Caco-2 (cell line): ENCODE measurements around the gene ISM1. TPM values are rescaled to one million over a fixed set of nuclear protein-coding genes. Genes with fewer than 3 reads are reported as not detected.

Experiments
- BruUV-seq: library from RNA; stranded (reverse); fragments of 400-500 nt; replicated peaks from 2 replicates; lab custom pipeline; 2021; lab: Mats Ljungman, UMichigan
- CTCF ChIA-PET: fragments of 300-600 bp; sonication (Branson Sonifier 250); formaldehyde crosslinking; loops from one replicate; lab custom pipeline; 2022; ENCODE audit warnings: antibody characterized with exemption; lab: Charles Lee
- POLR2A ChIA-PET: fragments of 300-600 bp; sonication (Branson Sonifier 250); formaldehyde crosslinking; loops from one replicate; lab custom pipeline; 2022; ENCODE audit warnings: antibody characterized with exemption; lab: Charles Lee
- DNase-seq, 2 experiments: peaks; one replicate each; pipeline versions ENCODE4 v3.0.0 to v3.0.0-alpha.2; 2020 to 2022
- H3K27me3 ChIP-seq: replicated peaks from 2 replicates; pipeline ENCODE4 v1.6.0; 2011; ENCODE audit warnings: low read length; ENCODE audit not compliant: control insufficient read depth, insufficient read depth
- H3K36me3 ChIP-seq: 2 replicates; pipeline ENCODE4 v1.5.1; 2011; ENCODE audit warnings: low read length; ENCODE audit not compliant: control insufficient read depth, insufficient read depth
- H3K4me1 ChIP-seq: fragments of 250-450 bp; sonication (Bioruptor Pico); 2 replicates; pipeline ENCODE4 v1.5.1; 2020; ENCODE audit warnings: mild to moderate bottlenecking
- H3K4me3 ChIP-seq: 2 replicates; pipeline ENCODE4 v1.5.1; 2011; ENCODE audit warnings: low read depth, mild to moderate bottlenecking, control low read depth, low read length
- H3K9me3 ChIP-seq: fragments of 250-450 bp; sonication (Bioruptor Pico); 2 replicates; pipeline ENCODE4 v1.5.1; 2020; ENCODE audit warnings: mild to moderate bottlenecking, moderate library complexity
- H3K27ac Mint-ChIP-seq: one replicate; pipeline ENCODE4 v1.8.0; 2022; ENCODE audit warnings: mixed read lengths; ENCODE audit not compliant: unreplicated experiment
- H3K27me3 Mint-ChIP-seq: one replicate; pipeline ENCODE4 v1.8.0; 2022; ENCODE audit warnings: mixed read lengths; ENCODE audit not compliant: insufficient read depth, unreplicated experiment
- H3K36me3 Mint-ChIP-seq: one replicate; pipeline ENCODE4 v1.8.0; 2022; ENCODE audit warnings: mild to moderate bottlenecking, mixed read lengths; ENCODE audit not compliant: insufficient read depth, unreplicated experiment
- H3K4me1 Mint-ChIP-seq: one replicate; pipeline ENCODE4 v1.8.0; 2022; ENCODE audit warnings: low read depth, mixed read lengths; ENCODE audit not compliant: unreplicated experiment
- H3K4me3 Mint-ChIP-seq: one replicate; pipeline ENCODE4 v1.8.0; 2022; ENCODE audit warnings: mild to moderate bottlenecking, moderate library complexity, mixed read lengths; ENCODE audit not compliant: unreplicated experiment
- H3K9me3 Mint-ChIP-seq: one replicate; pipeline ENCODE4 v1.8.0; 2022; ENCODE audit warnings: mixed read lengths; ENCODE audit not compliant: unreplicated experiment
- intact Hi-C: fragments of 100-400 bp; cut with micrococcal nuclease; formaldehyde crosslinking; loops from one replicate; pipeline ENCODE4 v1.10.0; 2022; ENCODE audit not compliant: unreplicated experiment
- total RNA-seq: library from RNA; stranded (reverse); gene quantifications from 2 replicates; pipeline ENCODE4 v1.2.3, GENCODE V29; 2022
- TF ChIP-seq, protein P1 (sequence below), 2 experiments: fragments of 200-600 bp in 1 of 2; IDR thresholded peaks; 1 replicate in 1 of 2; 2 replicates in 1 of 2; pipeline versions ENCODE4 v1.5.1 to v1.8.0; 2011 to 2022; ENCODE audit warnings: antibody characterized with exemption in 1 of 2, control low read depth in 1 of 2, inconsistent platforms in 1 of 2, low read depth in 1 of 2, low read length in 1 of 2, mild to moderate bottlenecking in 1 of 2, moderate library complexity in 1 of 2; ENCODE audit not compliant: insufficient read depth in 1 of 2, severe bottlenecking in 1 of 2, unreplicated experiment in 1 of 2

Gene ISM1
- total RNA-seq, 1 experiment from 2014 or later, result 1.8 TPM

DNA sequence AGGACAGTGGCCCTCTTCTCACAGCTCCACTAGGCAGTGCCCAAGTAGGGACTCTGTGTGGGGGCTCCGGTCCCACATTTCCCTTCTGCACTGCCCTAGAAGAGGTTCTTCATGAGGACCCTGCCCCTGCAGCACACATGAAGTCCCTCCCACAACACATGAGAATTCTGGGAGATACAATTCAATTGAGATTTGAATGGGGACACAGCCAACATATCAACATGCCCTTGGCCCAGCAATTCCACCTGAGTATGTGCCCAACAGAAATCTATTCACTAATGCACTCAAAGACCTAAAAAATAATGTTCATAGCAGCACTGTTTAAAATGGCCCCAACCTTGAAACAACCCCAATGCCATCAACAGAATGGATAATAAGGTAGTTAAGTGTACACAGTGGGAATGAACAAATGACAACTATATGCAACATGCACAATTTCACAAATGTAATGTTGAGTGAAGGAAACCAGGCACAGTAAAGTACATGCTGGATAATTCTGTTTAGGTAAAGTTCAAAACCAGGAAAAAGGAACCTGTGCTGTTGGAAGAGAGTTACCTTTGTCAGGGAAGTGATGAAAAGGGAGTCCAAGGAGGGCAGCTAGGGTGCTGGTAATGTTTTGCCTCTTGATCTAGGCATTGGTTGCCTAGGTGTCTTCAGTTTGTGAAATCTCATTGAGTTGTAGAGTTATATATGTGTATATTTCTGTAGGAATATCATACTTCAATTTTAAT, 16.1 kb downstream of the ISM1 start:
- Mint-ChIP-seq H3K4me1 (no peaks in the 10 kb centered on the region), H3K4me3 (no peak overlapping the region), H3K27ac (no peak overlapping the region), H3K36me3 (no peaks in the 10 kb centered on the region), H3K27me3 (no peaks in the 10 kb centered on the region), H3K9me3 (no peaks in the 10 kb centered on the region)
- no peak for DNase-seq
- POLR2A ChIA-PET, result no interaction called here
- Histone ChIP-seq H3K27me3 (no peaks in the 10 kb centered on the region), H3K4me3 (no peak overlapping the region), H3K4me1 (no peaks in the 10 kb centered on the region), H3K36me3 (no peaks in the 10 kb centered on the region), H3K9me3 (no peaks in the 10 kb centered on the region)
- TF ChIP-seq, protein P1, sequence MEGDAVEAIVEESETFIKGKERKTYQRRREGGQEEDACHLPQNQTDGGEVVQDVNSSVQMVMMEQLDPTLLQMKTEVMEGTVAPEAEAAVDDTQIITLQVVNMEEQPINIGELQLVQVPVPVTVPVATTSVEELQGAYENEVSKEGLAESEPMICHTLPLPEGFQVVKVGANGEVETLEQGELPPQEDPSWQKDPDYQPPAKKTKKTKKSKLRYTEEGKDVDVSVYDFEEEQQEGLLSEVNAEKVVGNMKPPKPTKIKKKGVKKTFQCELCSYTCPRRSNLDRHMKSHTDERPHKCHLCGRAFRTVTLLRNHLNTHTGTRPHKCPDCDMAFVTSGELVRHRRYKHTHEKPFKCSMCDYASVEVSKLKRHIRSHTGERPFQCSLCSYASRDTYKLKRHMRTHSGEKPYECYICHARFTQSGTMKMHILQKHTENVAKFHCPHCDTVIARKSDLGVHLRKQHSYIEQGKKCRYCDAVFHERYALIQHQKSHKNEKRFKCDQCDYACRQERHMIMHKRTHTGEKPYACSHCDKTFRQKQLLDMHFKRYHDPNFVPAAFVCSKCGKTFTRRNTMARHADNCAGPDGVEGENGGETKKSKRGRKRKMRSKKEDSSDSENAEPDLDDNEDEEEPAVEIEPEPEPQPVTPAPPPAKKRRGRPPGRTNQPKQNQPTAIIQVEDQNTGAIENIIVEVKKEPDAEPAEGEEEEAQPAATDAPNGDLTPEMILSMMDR (IDR thresholded peaks at IDR 0.05; ENCODE audit: insufficient read depth in 1 of 2, low read depth in 1 of 2, low read length in 1 of 2, severe bottlenecking in 1 of 2, unreplicated experiment in 1 of 2), result no peak
- CTCF ChIA-PET, result no interaction called here
- BruUV-seq, result no TSS peak
- intact Hi-C loops, result no loop called here

DNA sequence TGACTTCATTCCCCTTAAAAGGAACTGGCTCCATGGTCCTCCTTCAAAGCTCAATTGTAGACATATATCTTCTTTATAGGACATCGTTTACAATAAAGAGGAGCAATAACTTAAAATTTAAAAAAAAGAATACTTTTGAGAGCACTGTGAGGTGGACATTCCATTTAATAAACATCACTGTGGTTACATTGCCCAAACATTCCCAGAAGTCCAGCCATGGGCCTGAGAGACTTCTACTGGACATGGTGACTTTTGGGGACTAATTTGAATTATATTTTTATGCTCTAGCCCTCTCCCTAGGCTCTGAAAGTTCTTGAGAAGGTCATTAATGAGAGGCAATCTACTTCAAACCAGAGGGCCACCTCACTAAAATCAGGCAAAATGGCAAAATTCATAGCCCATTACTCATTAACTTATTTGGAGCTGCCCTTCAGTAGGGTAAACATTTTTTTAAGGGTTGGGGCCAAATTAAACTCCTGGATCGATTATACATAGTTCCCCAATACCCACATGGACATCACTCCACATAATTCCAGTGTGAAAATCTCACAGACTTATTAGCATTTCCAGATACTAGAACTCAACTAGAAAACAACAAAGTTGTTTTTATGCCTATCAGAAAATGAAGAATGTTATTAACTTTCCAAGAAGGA, 17.1 kb downstream of the ISM1 start:
- Mint-ChIP-seq H3K4me3 (no peak overlapping the region), H3K27me3 (no peaks in the 10 kb centered on the region), H3K9me3 (no peaks in the 10 kb centered on the region), H3K36me3 (no peaks in the 10 kb centered on the region), H3K4me1 (no peaks in the 10 kb centered on the region), H3K27ac (no peak overlapping the region)
- intact Hi-C loops, result no loop called here
- Histone ChIP-seq H3K4me3 (no peak overlapping the region), H3K27me3 (no peaks in the 10 kb centered on the region), H3K36me3 (no peaks in the 10 kb centered on the region), H3K4me1 (peaks cover 4% of the 10 kb centered on the region), H3K9me3 (no peaks in the 10 kb centered on the region)
- ChIA-PET CTCF (no interaction called here), POLR2A (no interaction called here)
- TF ChIP-seq, protein P1 (IDR thresholded peaks at IDR 0.05; ENCODE audit: insufficient read depth in 1 of 2, low read depth in 1 of 2, low read length in 1 of 2, severe bottlenecking in 1 of 2, unreplicated experiment in 1 of 2), result no peak
- no peak for DNase-seq
- no TSS peak for BruUV-seq

DNA sequence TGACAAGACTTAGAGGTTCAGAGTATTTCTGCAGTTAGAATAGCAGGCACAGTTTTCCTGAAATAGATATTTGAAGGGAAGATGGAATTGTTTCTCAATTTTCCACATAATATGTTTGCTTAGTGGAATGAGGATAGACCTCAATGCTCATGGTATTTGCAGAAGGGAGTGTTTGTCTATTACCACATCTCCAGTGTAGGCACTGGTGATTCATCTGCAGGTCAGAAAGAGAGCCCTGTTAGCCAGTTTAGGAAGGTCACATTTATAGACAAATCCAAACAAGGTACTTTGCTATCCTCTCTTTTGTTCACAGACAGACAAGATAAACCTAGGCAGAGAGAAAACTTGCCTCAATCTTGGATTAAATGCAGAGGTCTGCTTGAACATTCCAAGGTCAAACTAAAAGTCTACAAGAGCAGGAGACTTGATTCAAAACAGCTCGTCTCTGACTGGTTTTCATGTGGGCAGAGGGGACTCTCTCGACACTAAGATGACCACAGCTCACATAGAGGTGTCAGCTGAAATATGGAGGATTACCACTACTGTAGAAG, 22.8 kb downstream of the ISM1 start:
- TF ChIP-seq, protein P1 (IDR thresholded peaks at IDR 0.05; ENCODE audit: insufficient read depth in 1 of 2, low read depth in 1 of 2, low read length in 1 of 2, severe bottlenecking in 1 of 2, unreplicated experiment in 1 of 2), result no peak
- Histone ChIP-seq H3K4me1 (peaks cover 32% of the 10 kb centered on the region), H3K36me3 (no peaks in the 10 kb centered on the region), H3K4me3 (no peak overlapping the region), H3K9me3 (no peaks in the 10 kb centered on the region), H3K27me3 (no peaks in the 10 kb centered on the region)
- no peak overlapping the region for H3K27ac Mint-ChIP-seq
- ChIA-PET CTCF (interaction anchor here (1.2 to 1.6 kb wide), 2 partner anchors 18 to 59 kb away, joined by 4 to 7 read pairs; no protein-coding TSS in a partner anchor), POLR2A (interaction anchor here (0.6 kb wide), 1 partner anchor 1440 kb away, joined by 4 read pairs; no protein-coding TSS in a partner anchor)
- DNase-seq, result peak in 1 of 2 experiments; percentile 61
- no peak overlapping the region for H3K4me3 Mint-ChIP-seq
- H3K36me3 Mint-ChIP-seq, result no peaks in the 10 kb centered on the region
- H3K27me3 Mint-ChIP-seq, result no peaks in the 10 kb centered on the region
- no peaks in the 10 kb centered on the region for H3K9me3 Mint-ChIP-seq
- intact Hi-C loops, result loop anchor here (1.0 kb wide), 1 partner anchor 18 kb away; no protein-coding TSS in a partner anchor
- peaks cover 21% of the 10 kb centered on the region for H3K4me1 Mint-ChIP-seq
- no TSS peak for BruUV-seq
